Right renal pelvis (tissue), 4 donors: ENCODE measurements around the gene DCST2. TPM values are rescaled to one million over a fixed set of nuclear protein-coding genes. Genes with fewer than 3 reads are reported as not detected.
"Not testable (repeated sequence)": the region's sequence is repeated elsewhere in the genome, so short reads cannot be mapped to it uniquely, and the experiment has no call there.

ENCODE experiments used
- DNase-seq, 4 donors: peaks; one replicate each; pipeline ENCODE4 v3.0.0-alpha.2; 2013; ENCODE audit warnings: low read depth in 4 of 4, low spot score in 3 of 4, missing footprints in 1 of 4
- polyA plus RNA-seq, 4 donors: library from polyadenylated mRNA; unstranded; fragments of 120-200 nt; gene quantifications; one replicate each; pipeline ENCODE4 v1.2.1, GENCODE V29; 2013; ENCODE audit not compliant: insufficient read length in 4 of 4

Gene DCST2
- polyA plus RNA-seq, 4 donors = 1.6 to 2.1 (median 1.8) TPM

- DNase-seq = no peak
Measured at GRCh38 chr1:154987326-154987725, 46.3 kb downstream of the DCST2 start.

- DNase-seq = not testable (repeated sequence)
Measured at GRCh38 chr1:154986736-154987135, 46.8 kb downstream of the DCST2 start.

DNA sequence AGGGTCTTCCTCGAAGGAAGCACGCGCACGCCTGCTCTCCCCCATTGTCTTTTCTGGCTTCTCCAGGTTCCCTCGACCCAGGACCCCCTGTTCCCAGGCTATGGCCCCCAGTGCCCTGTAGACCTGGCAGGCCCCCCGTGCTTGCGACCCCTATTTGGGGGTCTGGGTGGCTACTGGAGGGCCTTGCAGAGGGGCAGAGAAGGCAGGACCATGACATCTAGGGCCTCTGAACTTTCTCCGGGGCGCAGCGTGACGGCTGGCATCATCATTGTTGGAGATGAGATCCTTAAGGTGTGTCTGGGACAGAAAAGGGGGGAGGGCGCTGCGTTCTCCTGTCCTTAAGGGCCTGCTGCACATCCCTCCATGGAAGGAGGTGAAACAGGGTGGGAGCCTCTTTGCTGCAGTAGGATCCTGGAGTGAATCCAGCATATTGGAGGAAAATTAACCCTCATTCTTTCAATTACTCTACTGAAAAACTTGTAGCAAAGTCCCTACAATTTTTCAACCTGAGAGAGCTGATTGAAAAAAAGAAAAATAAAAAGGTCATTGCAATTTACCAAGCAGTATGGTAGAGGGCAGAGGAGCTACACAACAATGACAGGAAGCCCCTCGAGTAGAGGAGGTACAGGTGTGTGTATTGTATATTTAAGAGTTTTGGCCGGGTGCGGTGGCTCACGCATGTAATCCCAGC lies 49.7 kb downstream of the DCST2 start:
- no peak for DNase-seq

DNA sequence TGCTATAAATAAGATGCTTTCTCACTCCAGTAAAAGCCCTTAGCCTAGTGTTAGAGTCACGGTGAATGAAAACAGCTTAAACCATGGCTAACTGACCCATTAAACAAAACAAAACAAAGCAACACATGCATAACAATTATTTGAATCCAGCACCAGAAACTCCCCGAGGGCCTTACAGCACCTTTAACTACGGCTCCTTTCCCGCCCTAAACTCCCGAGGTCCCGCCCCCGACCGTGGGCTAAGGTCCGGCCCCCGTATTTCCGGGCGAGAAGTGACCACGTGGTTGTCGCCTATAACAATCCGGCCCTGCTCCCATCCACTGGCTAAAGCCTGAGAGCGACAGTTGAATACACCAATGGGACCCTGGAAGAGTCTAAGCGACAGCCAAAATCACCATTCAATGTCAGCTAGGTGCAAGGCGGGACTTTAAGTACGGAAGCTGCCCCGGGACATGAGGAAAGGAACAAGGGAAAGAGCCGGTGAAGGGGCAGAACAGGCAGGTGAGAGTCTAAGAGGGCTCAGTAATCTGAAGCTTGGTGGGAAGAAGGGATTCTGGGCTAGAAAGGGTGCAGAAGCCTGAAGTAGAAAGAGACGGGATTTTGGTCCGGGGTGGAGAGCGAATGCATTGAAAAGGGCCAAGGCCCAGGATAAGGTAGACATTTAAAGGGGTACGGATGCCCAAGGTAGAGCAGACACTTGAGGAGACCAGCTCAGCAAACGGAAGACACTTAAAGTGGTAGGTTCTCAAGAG lies 50.5 kb downstream of the DCST2 start, which contains the start of gene FLAD1:
Gene FLAD1 (plus strand): TSS at position 448 of the 752 bp plus-strand sequence. CDS start 351 bp downstream, outside the sequence.
- peak; percentile 90 to 100 (median 99) for DNase-seq

DNA sequence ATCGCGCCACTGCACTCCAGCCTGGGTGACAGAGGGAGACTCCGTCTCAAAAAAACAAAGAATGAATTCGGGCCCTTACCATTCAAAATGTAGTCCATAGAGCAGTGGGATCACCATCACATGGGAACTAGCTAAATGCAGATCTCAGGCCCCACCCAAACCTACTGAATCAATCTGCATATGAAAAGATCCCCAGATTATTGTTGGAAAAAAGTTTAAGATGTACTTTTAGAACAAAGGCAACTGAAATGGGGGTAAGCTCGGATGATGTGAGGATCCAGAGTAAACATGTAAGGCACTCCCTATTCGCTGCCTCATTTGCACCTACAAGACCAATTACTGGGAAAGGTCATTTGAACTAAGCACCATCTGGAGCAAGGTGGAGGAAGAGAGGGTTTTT lies 51.2 kb downstream of the DCST2 start:
- DNase-seq = no peak

DNA sequence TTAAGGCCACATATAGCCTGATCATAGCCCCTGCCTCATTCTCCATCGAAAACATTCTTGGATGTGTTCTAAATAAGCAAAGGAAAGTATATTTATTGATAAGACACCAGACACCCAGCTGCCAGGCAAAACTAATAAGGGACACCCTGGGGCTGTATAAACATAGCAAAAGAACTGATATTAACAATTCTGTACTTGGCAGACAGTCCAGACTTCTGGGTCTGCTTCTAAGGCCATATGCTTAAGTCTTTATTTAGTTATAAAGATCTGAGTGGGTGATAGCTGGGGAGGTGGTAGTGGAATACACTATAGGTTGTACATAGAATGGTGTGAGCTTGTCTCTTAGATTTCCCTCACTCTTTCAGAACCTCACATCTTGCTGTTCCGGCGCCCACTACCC lies 55.2 kb downstream of the DCST2 start:
- DNase-seq = no peak

DNA sequence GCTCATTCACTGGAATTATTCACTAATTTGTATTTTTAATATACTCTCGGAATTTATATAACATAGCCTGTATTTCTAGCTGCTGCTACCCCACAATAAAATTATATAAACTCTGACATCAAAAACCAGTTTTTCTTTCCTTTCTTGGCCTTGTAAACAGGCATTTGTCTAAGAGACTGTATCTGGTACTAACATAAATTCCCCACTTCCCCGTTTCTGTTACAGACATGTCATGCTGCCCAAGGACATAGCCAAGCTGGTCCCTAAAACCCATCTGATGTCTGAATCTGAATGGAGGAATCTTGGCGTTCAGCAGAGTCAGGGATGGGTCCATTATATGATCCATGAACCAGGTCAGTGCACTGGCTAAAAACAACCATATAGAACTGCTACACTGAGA lies 55.8 kb downstream of the DCST2 start:
- DNase-seq = not testable (repeated sequence)

- no peak for DNase-seq
Measured at GRCh38 chr1:154975409-154976059, 58.0 kb downstream of the DCST2 start.

GRCh38 chr1:154974808-154975408 lies 58.7 kb downstream of the DCST2 start:
- DNase-seq = peak; percentile 96 to 99 (median 98)

DNA sequence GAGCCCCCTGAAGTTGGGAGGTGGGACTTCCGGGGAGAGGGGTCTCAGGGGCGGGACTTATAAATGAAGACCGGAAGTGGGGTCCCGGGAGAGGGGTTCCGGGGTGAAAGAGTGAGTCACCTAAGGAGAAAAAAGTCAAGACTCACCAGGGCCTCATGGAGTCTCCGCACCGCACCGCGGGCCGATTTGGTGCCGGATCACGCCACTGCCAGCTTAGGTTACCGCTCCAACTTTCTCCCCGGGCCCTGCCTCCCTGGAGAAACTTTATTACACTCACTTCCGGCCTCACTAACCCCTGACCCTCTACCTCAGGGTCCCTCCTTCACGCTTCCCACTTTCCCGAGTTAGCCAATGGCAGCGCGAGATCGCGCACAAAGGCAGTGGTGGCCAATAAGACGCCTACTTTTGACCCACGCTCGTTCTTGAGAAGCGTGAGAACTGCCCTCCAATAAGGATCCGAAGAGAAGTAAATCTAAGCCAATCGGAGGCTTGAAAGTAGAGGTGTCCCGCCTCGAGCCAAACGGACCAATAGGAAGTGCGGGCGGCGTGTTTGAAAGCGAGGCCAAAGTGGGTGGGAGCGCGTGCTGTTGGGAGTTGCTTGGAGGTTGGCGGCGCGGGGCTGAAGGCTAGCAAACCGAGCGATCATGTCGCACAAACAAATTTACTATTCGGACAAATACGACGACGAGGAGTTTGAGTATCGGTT lies 59.3 kb downstream of the DCST2 start, which contains the start of gene CKS1B:
Gene CKS1B (plus strand): TSS at position 580 of the 706 bp plus-strand sequence. CDS start 65 bp downstream, at position 645.
- DNase-seq = peak; percentile 97 to 100 (median 100)

- peak in 3 of 4 donors; percentile 87 to 91 (median 90) for DNase-seq
Measured at GRCh38 chr1:154973344-154974101, 60.1 kb downstream of the DCST2 start.

DNA sequence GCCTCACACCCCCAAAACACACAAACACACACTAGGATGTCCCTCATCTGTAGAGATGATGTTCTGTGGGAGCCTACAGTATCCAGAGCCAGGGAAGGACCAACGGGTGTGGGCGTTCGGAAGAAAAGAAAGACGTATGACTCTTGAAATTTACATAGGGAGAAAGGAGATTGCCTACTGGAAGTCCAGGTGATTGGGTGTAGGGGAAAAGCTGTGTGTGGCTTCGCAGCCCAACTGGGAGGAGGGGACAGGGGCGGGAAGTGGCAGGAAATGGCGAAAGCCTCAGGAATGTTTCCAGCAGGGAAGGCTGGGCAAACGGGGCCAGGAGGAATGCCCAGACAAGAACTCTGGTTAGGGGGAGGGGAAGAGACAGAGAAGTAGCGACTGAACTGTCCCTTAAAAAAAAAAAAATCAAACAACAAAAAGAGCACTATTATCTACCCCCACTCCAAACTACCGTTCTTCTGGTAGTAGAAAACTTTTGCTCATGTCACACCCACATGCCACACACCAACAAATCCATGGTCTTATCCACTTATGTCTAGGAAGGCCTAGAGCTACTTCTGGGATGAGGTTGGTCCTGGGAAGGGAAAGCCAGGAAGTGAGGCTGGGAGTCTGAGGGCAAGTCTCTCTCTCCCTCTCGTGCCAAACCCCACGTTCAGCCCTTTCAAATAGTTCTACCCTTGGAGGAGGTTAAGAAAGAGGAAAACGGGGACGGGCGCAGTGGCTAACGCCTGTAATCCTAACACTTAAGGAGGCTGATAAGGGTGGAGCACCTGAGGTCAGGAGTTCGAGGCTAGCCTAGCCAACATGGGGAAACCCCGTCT lies 60.9 kb downstream of the DCST2 start:
- DNase-seq = no peak

DNA sequence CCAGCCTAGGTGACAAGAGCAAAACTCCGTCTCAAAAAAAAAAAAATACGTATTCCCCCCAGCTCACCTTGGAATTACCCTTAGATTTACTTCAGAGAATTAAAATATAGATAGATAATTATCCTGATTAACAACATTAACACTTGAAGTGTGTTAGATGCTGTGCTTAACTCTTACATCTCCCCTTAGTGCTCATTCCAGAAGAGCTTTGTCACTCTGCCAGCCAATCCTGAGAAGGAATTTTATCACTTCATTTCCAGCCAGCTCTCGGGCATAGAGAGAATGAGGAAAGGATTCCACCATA lies 61.4 kb downstream of the DCST2 start:
- no peak for DNase-seq

GRCh38 chr1:154971341-154971998 lies 62.1 kb downstream of the DCST2 start:
- DNase-seq = no peak

DNA sequence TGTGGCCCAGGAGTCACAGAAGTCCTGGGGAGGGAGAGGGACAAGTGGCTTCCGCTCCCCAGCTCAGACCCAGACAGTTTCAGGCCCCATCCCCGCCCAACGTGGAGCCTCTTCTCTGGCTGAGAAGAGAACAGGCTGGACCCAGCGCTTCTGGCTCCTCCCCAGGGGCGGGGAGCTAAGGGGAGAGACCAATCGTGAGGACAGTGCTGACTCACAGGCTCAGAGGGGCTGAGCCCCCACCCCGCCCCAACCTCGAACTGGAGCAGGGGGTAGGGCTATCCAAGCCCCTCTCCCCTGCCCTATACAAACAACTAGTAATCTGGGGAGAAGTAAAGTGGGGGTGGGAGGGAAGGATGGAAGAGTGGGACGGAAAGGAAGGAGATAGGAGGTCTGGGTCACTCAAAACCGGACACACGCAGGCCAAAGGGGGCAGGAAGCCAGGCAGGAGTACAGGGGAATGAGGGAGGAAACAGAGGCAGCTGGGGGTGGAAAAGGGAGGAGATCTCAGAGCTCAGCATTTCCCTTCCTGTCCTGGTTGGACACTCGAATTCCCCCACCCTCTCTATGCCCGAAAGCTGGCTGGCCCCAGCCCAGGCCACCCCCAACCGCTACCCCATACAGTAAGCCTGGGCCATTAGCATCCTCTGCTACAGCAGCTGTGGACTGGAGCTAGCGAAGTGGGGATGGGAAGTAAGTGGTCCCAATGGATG lies 62.8 kb downstream of the DCST2 start, which contains the start of gene SHC1:
Gene SHC1 (minus strand): TSS at position 117 of the 710 bp plus-strand sequence. CDS start 221 bp downstream, outside the sequence.
- DNase-seq = peak in 2 of 4 donors; percentile 80 to 82

DNA sequence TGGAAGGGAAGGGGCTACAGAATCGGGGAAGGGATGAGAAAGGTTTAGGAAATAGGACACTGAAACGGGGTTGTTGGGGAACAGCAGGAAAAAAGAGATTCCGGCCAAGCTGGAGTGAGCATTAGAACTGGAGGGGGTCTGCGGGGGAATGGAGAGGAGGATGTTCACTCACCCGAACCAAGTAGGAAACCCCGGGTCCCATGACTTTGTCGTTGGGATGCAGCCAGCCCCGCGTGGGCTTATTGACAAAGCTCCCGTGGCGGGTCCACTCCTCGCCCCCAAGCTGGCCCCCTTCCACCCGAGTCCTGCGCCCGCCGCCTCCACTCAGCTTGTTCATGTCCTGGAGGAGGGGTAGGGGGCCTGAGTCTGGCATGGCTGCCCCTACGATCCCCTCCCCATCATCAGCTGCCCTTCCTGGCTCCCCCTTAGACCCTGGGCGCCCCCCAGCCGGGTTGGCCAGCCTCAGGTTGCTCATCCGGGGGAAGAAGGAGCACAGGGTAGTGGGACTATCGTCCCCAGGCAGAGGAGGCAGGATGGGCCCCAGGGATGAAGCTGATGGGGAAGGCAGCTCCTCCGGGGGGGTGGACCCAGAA lies 63.6 kb downstream of the DCST2 start:
- DNase-seq = no peak

GRCh38 chr1:154969246-154969645 lies 64.3 kb downstream of the DCST2 start:
- DNase-seq = no peak
